Measurements from ENCODE around the gene INTS6L. TPM values are rescaled to one million over a fixed set of nuclear protein-coding genes. Genes with fewer than 3 reads are reported as not detected.

INTS6L gene
- total and polyA plus RNA-seq, 8 donors, result 6.2 to 40.6 (median 34.5) TPM

GRCh38 chrX:135513130-135513515, 7.3 kb upstream of the INTS6L start:
- intact Hi-C loops (cut with DNase I), result no loop called here
- no peaks in the 10 kb centered on the region for H3K4me1 ChIP-seq
- no peak overlapping the region for H3K4me3 ChIP-seq
- ATAC-seq, result no peak
- no peaks in the 10 kb centered on the region for H3K36me3 ChIP-seq
- H3K27ac ChIP-seq, result no peak overlapping the region
- DNase-seq, result no peak
- H3K27me3 ChIP-seq, result no peaks in the 10 kb centered on the region
- H3K9me3 ChIP-seq, result no peaks in the 10 kb centered on the region
- no peak for TF ChIP-seq CTCF (IDR thresholded peaks at IDR 0.05)

- Histone ChIP-seq H3K27me3 (no peaks in the 10 kb centered on the region), H3K27ac (no peak overlapping the region), H3K4me3 (no peak overlapping the region), H3K36me3 (no peaks in the 10 kb centered on the region), H3K4me1 (peaks cover 0 to 5% of the 10 kb centered on the region in 2 donors), H3K9me3 (no peaks in the 10 kb centered on the region)
- intact Hi-C loops (cut with DNase I), result no loop called here
- ATAC-seq (no peak), DNase-seq (no peak)
- TF ChIP-seq CTCF (IDR thresholded peaks at IDR 0.05), result peak in 1 of 2 donors; percentile 34
These were observed 4.1 kb upstream of the INTS6L start for GRCh38 chrX:135516376-135516775.

GRCh38 chrX:135518161-135518560, 2.3 kb upstream of the INTS6L start:
- H3K4me1 ChIP-seq, result peaks cover 0 to 13% of the 10 kb centered on the region in 2 donors
- DNase-seq (no peak), ATAC-seq (no peak)
- no peaks in the 10 kb centered on the region for H3K27me3 ChIP-seq
- H3K36me3 ChIP-seq, result no peaks in the 10 kb centered on the region
- H3K9me3 ChIP-seq, result no peaks in the 10 kb centered on the region
- H3K27ac ChIP-seq, result no peak overlapping the region
- no peak for TF ChIP-seq CTCF (IDR thresholded peaks at IDR 0.05)
- intact Hi-C loops (cut with DNase I), result no loop called here
- H3K4me3 ChIP-seq, result no peak overlapping the region

GRCh38 chrX:135520022-135520552, 373 bp upstream of the INTS6L start:
- peaks cover 0 to 14% of the 10 kb centered on the region in 2 donors for H3K4me1 ChIP-seq
- no peak for ATAC-seq
- TF ChIP-seq CTCF (IDR thresholded peaks at IDR 0.05), result no peak
- intact Hi-C loops (cut with DNase I), result no loop called here
- H3K27me3 ChIP-seq, result no peaks in the 10 kb centered on the region
- peak in 1 of 4 donors; percentile 31 for DNase-seq
- no peaks in the 10 kb centered on the region for H3K9me3 ChIP-seq
- H3K36me3 ChIP-seq, result no peaks in the 10 kb centered on the region
- peak overlapping the region; percentile 3 to 58 for H3K4me3 ChIP-seq
- H3K27ac ChIP-seq, result peak overlapping the region; percentile 93

- TF ChIP-seq CTCF (IDR thresholded peaks at IDR 0.05), result no peak
- H3K27me3 ChIP-seq, result no peaks in the 10 kb centered on the region
- H3K36me3 ChIP-seq, result no peaks in the 10 kb centered on the region
- DNase-seq (peak; percentile 82 to 94 (median 93)), ATAC-seq (peak; percentile 91)
- peaks cover 0 to 14% of the 10 kb centered on the region in 2 donors for H3K4me1 ChIP-seq
- H3K27ac ChIP-seq, result peak overlapping the region; percentile 93
- peak overlapping the region; percentile 40 to 58 for H3K4me3 ChIP-seq
- intact Hi-C loops (cut with DNase I), result no loop called here
- H3K9me3 ChIP-seq, result no peaks in the 10 kb centered on the region
These were observed 1.1 kb downstream of the INTS6L start for GRCh38 chrX:135521405-135522131.

Measured in left lung (tissue), 10 donors.